HG03108 (cell line): ENCODE data around the gene NDUFB4.
A peak's percentile ranks its signal among the peaks of the same experiment; 100 is the strongest.
"Not testable (repeated sequence)": the region's sequence is repeated elsewhere in the genome, so short reads cannot be mapped to it uniquely, and the experiment has no call there.

Experiments used
- ATAC-seq: cut with Tn5 transposase; IDR thresholded peaks from one replicate; pipeline ENCODE4 v1.9.1; 2021; ENCODE audit warnings: moderate library complexity; ENCODE audit not compliant: unreplicated experiment

NDUFB4 gene

GRCh38 chr3:120569222-120570057, 26.7 kb upstream of the NDUFB4 start:
- no peak for ATAC-seq

GRCh38 chr3:120572027-120572426, 24.1 kb upstream of the NDUFB4 start:
- ATAC-seq = no peak

GRCh38 chr3:120587332-120587975, 8.7 kb upstream of the NDUFB4 start:
- no peak for ATAC-seq

GRCh38 chr3:120595788-120596115, 384 bp upstream of the NDUFB4 start:
- no peak for ATAC-seq

- ATAC-seq = no peak
These were observed 702 bp downstream of the NDUFB4 start for GRCh38 chr3:120596853-120597223.

- peak; percentile 37 for ATAC-seq
These were observed 1.4 kb downstream of the NDUFB4 start for GRCh38 chr3:120597445-120598049.

GRCh38 chr3:120599211-120599610, 3.1 kb downstream of the NDUFB4 start:
- no peak for ATAC-seq

GRCh38 chr3:120601554-120601953, 5.4 kb downstream of the NDUFB4 start:
- no peak for ATAC-seq

GRCh38 chr3:120602682-120603081, 6.5 kb downstream of the NDUFB4 start:
- ATAC-seq = no peak

GRCh38 chr3:120604382-120604781, 8.2 kb downstream of the NDUFB4 start:
- ATAC-seq = no peak

- no peak for ATAC-seq
These were observed 8.6 kb downstream of the NDUFB4 start for GRCh38 chr3:120604784-120605183.

GRCh38 chr3:120608506-120608905, 12.4 kb downstream of the NDUFB4 start:
- ATAC-seq = no peak

- ATAC-seq = no peak
These were observed 18.6 kb downstream of the NDUFB4 start for GRCh38 chr3:120614765-120615164.

- ATAC-seq = no peak
These were observed 19.9 kb downstream of the NDUFB4 start for GRCh38 chr3:120615847-120616609.

- ATAC-seq = not testable (repeated sequence)
These were observed 20.6 kb downstream of the NDUFB4 start for GRCh38 chr3:120616745-120617144.

GRCh38 chr3:120622457-120622856, 26.3 kb downstream of the NDUFB4 start:
- ATAC-seq = no peak

GRCh38 chr3:120622870-120623726, 27.0 kb downstream of the NDUFB4 start:
- ATAC-seq = no peak

GRCh38 chr3:120623727-120624093, 27.6 kb downstream of the NDUFB4 start:
- no peak for ATAC-seq

GRCh38 chr3:120625159-120625586, 29.0 kb downstream of the NDUFB4 start:
- ATAC-seq = no peak

- no peak for ATAC-seq
These were observed 38.4 kb downstream of the NDUFB4 start for GRCh38 chr3:120634539-120634938.
